HG03135 (cell line): ENCODE results near the gene ALKBH6.

Experiments used
- ATAC-seq: cut with Tn5 transposase; IDR thresholded peaks from one replicate; pipeline ENCODE4 v1.9.1; 2021; ENCODE audit warnings: mild to moderate bottlenecking, moderate library complexity; ENCODE audit not compliant: unreplicated experiment

Gene ALKBH6

DNA sequence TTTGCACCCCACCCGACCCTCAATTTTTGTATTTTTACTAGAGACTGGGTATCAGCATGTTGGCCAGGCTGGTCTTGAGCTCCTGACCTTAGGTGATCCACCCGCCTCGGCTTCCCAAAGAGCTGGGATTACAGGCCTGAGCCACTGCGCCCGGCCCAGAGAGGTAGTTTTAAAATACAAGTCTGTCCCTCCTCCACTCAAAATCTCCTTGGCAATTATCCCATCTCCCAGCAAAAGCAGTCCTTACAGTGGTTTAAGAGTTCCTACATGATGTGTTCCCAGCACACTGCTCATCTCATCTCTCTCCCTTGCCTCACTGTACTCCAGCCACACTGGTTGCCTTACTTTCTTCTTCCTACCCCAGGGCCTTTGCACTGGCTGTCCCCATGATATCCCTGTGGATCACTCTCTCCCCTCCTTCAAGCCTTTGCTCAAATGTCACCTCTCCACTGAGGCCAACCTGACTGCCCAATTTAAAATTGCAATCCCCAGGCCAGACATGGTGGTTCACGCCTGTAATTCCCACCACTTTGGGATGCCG, 53.5 kb downstream of the ALKBH6 start:
- ATAC-seq, result no peak

DNA sequence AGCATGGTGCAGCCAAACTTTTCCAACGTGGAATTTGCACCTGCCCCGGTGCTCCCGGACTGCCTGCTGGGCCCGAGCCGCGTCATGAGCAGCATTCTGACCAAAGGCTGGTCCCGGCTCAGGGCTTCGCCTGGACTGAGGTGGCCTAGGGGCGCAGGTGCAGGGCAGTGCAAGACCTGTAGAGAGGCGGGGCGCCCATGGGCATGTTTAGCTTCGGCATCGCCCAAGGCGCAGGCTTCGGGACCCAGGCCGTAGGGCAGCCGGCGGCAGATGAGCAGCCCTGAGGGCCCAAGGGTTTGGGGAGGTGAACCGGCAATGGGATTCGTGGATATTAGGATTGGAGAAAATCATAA, 54.1 kb downstream of the ALKBH6 start:
- no peak for ATAC-seq
